Neuronal stem cell (in vitro differentiated cells): ENCODE results near the gene MRAP2.

Source experiments
- DNase-seq: peaks from one replicate; pipeline ENCODE4 v3.0.0-alpha.2; 2013; ENCODE audit warnings: low spot score
- H2AFZ ChIP-seq: one replicate; pipeline ENCODE4 v1.6.1; 2013; ENCODE audit warnings: mild to moderate bottlenecking, low read length, inconsistent platforms
- H2AK5ac ChIP-seq: 2 replicates; pipeline ENCODE4 v1.6.1; 2013; ENCODE audit warnings: low read depth, mild to moderate bottlenecking, inconsistent platforms, low read length, moderate library complexity, mixed read lengths
- H2BK120ac ChIP-seq: 2 replicates; pipeline ENCODE4 v1.6.1; 2013; ENCODE audit warnings: low read depth, mild to moderate bottlenecking, inconsistent platforms, low read length, moderate library complexity, mixed read lengths
- H2BK12ac ChIP-seq: one replicate; pipeline ENCODE4 v1.6.1; 2013; ENCODE audit warnings: low read length, inconsistent platforms
- H2BK15ac ChIP-seq: 2 replicates; pipeline ENCODE4 v1.6.1; 2013; ENCODE audit warnings: mild to moderate bottlenecking, low read length, inconsistent platforms, mixed read lengths
- H2BK5ac ChIP-seq: one replicate; pipeline ENCODE4 v1.6.1; 2013; ENCODE audit warnings: inconsistent platforms, mild to moderate bottlenecking, low read length, moderate library complexity
- H3K14ac ChIP-seq: one replicate; pipeline ENCODE4 v1.6.1; 2013; ENCODE audit warnings: low read length, inconsistent platforms
- H3K18ac ChIP-seq: 2 replicates; pipeline ENCODE4 v1.6.1; 2013; ENCODE audit warnings: low read length, inconsistent platforms
- H3K23ac ChIP-seq: 2 replicates; pipeline ENCODE4 v1.6.1; 2013; ENCODE audit warnings: low read depth, mild to moderate bottlenecking, mixed read lengths, low read length, inconsistent platforms; ENCODE audit not compliant: poor library complexity
- H3K27ac ChIP-seq: replicated peaks from 3 replicates; pipeline ENCODE4 v1.5.1; 2013; ENCODE audit warnings: low read length, inconsistent platforms
- H3K27me3 ChIP-seq, 3 experiments: 2 replicates each; pipeline ENCODE4 v1.6.1; 2013; ENCODE audit warnings: low read length in 3 of 3, mild to moderate bottlenecking in 2 of 3, inconsistent platforms in 1 of 3, low read depth in 1 of 3, mixed read lengths in 1 of 3, moderate library complexity in 1 of 3; ENCODE audit not compliant: control insufficient read depth in 3 of 3, insufficient read depth in 3 of 3
- H3K36me3 ChIP-seq, 2 donors: replicated peaks in 1 of 2; 2 replicates each; pipeline ENCODE4 v1.6.1; 2013; ENCODE audit warnings: low read length in 2 of 2; ENCODE audit not compliant: control insufficient read depth in 2 of 2, insufficient read depth in 2 of 2
- H3K4ac ChIP-seq: 2 replicates; pipeline ENCODE4 v1.6.1; 2013; ENCODE audit warnings: inconsistent platforms, mild to moderate bottlenecking, low read length, moderate library complexity
- H3K4me1 ChIP-seq, 2 donors: 1 replicate in 1 of 2; 2 replicates in 1 of 2; pipeline ENCODE4 v1.6.1; 2013; ENCODE audit warnings: low read length in 2 of 2, low read depth in 1 of 2; ENCODE audit not compliant: control insufficient read depth in 2 of 2, insufficient read depth in 1 of 2
- H3K4me2 ChIP-seq: one replicate; pipeline ENCODE4 v1.6.1; 2013; ENCODE audit warnings: mild to moderate bottlenecking, low read length, inconsistent platforms; ENCODE audit not compliant: insufficient read depth, poor library complexity, severe bottlenecking
- H3K4me3 ChIP-seq, 2 donors: 2 replicates each; pipeline ENCODE4 v1.5.1; 2013; ENCODE audit warnings: low read length in 2 of 2, mild to moderate bottlenecking in 2 of 2, inconsistent platforms in 1 of 2, moderate library complexity in 1 of 2
- H3K79me1 ChIP-seq: one replicate; pipeline ENCODE4 v1.6.1; 2013; ENCODE audit warnings: low read depth, mild to moderate bottlenecking, inconsistent platforms, low read length, moderate library complexity
- H3K9ac ChIP-seq: one replicate; pipeline ENCODE4 v1.6.1; 2013; ENCODE audit warnings: mild to moderate bottlenecking, low read depth, low read length, inconsistent platforms; ENCODE audit not compliant: poor library complexity
- H3K9me3 ChIP-seq, 2 donors: replicated peaks in 1 of 2; 2 replicates each; pipeline versions ENCODE3 to v1.6.1; 2013; ENCODE audit warnings: low read length in 2 of 2, mild to moderate bottlenecking in 2 of 2, inconsistent platforms in 1 of 2, low read depth in 1 of 2, mixed read lengths in 1 of 2, moderate library complexity in 1 of 2; ENCODE audit not compliant: control insufficient read depth in 2 of 2, insufficient read depth in 1 of 2
- H4K8ac ChIP-seq: one replicate; pipeline ENCODE4 v1.6.1; 2013; ENCODE audit warnings: low read depth, mild to moderate bottlenecking, inconsistent platforms, low read length, moderate library complexity
- H4K91ac ChIP-seq: one replicate; pipeline ENCODE4 v1.6.1; 2013; ENCODE audit warnings: low read length, low read depth, mild to moderate bottlenecking, inconsistent platforms; ENCODE audit not compliant: poor library complexity
- WGBS, 2 donors: extraction: QIAGEN DNeasy Blood & Tissue Kit; methylation state at CpG; one replicate each; pipeline ENCODE4 v1.1.7; 2013; ENCODE audit warnings: missing lambda C conversion rate in 2 of 2, mixed read lengths in 1 of 2; ENCODE audit not compliant: insufficient read length in 2 of 2, insufficient replicate concordance in 1 of 2; ENCODE audit errors: extremely low coverage in 2 of 2; 5-methylcytosine and 5-hydroxymethylcytosine counted together

Gene MRAP2

DNA sequence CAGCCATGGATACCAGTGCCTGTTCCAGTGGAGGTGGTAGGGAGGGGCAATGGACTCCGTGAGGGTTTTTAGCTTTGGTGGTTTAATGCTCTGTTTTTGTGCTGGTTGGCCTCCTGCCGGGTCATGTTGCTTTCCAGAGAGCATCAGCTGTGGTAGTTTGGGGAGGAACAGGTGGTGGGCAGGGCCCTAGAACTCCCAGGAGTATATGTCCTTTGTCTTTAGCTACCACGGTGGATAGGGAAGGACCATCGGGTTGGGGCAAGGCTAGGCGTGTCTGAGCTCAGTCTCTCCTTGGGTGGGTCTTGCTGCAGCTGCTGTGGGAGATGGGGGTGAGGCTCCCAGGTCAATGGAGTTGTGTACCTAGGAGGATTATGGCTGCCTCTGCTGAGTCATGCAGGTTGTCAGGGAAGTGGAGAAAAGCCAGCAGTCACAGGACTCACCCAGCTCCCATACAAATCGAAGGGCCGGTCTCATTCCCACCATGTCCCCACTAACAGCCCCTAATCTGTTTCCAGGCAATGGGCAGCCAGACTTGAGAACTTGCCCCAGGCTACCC is 38.9 kb downstream of the MRAP2 start:
- Histone ChIP-seq H2AFZ (no peak overlapping the region), H3K79me1 (no peaks in the 10 kb centered on the region), H3K4ac (no peak overlapping the region), H2BK12ac (no peak overlapping the region), H3K9ac (no peak overlapping the region), H3K23ac (no peak overlapping the region), H3K14ac (no peak overlapping the region), H2AK5ac (peak overlapping the region; percentile 63), H3K4me2 (no peak overlapping the region), H4K8ac (no peak overlapping the region), H3K18ac (no peak overlapping the region), H3K4me3 (no peak overlapping the region), H2BK5ac (no peak overlapping the region), H4K91ac (no peak overlapping the region), H3K36me3 (no peaks in the 10 kb centered on the region), H3K27ac (no peak overlapping the region), H2BK15ac (no peak overlapping the region), H2BK120ac (no peak overlapping the region), H3K27me3 (no peaks in the 10 kb centered on the region), H3K9me3 (peaks cover 0 to 3% of the 10 kb centered on the region in 2 donors), H3K4me1 (peaks cover 0 to 4% of the 10 kb centered on the region in 2 donors)
- WGBS, 2 donors: no CpG with 5 or more reads among the region's 7 CpGs
- DNase-seq: no peak

GRCh38 chr6:84074988-84075781 is 41.6 kb downstream of the MRAP2 start:
- no peak overlapping the region for H2AK5ac ChIP-seq
- peaks cover 0 to 3% of the 10 kb centered on the region in 2 donors for H3K9me3 ChIP-seq
- H3K4me1 ChIP-seq: peaks cover 3 to 7% of the 10 kb centered on the region in 2 donors
- no peak overlapping the region for H4K91ac ChIP-seq
- no peaks in the 10 kb centered on the region for H3K36me3 ChIP-seq
- H2AFZ ChIP-seq: peak overlapping the region; percentile 70
- no CpG with 5 or more reads among the region's 6 CpGs for WGBS, 2 donors
- no peak overlapping the region for H2BK5ac ChIP-seq
- H2BK15ac ChIP-seq: no peak overlapping the region
- H2BK12ac ChIP-seq: no peak overlapping the region
- H3K4ac ChIP-seq: no peak overlapping the region
- H3K27ac ChIP-seq: no peak overlapping the region
- H2BK120ac ChIP-seq: no peak overlapping the region
- no peaks in the 10 kb centered on the region for H3K27me3 ChIP-seq
- no peak overlapping the region for H3K23ac ChIP-seq
- H3K79me1 ChIP-seq: no peaks in the 10 kb centered on the region
- no peak overlapping the region for H4K8ac ChIP-seq
- H3K4me3 ChIP-seq: peak overlapping the region in 1 of 2 donors; percentile 7
- no peak for DNase-seq
- H3K14ac ChIP-seq: no peak overlapping the region
- no peak overlapping the region for H3K18ac ChIP-seq
- H3K9ac ChIP-seq: no peak overlapping the region
- H3K4me2 ChIP-seq: no peak overlapping the region

DNA sequence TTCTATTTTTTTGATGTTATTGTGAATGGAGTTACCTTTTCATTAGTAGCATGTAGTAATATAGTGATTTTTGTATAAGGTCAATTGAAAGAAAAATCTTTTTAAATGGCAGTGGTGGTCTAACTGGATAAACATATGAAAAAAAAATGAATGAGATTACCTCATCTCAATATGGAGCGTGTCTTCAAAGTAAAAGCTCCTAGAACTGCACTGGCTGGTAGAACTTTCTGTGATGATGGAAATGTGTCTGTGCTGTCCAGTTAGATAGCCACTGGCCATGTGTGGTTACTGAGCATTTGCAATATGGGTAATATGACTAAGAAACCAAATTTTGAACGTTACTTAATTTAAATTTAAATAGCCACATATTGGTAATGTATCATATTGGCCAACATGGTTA is 44.1 kb downstream of the MRAP2 start:
- H3K14ac ChIP-seq: no peak overlapping the region
- no peaks in the 10 kb centered on the region for H3K79me1 ChIP-seq
- H3K27ac ChIP-seq: no peak overlapping the region
- no peak overlapping the region for H3K4me2 ChIP-seq
- H3K27me3 ChIP-seq: no peaks in the 10 kb centered on the region
- no peak overlapping the region for H2BK120ac ChIP-seq
- H3K4ac ChIP-seq: no peak overlapping the region
- H3K4me3 ChIP-seq: no peak overlapping the region
- no peak overlapping the region for H3K9ac ChIP-seq
- DNase-seq: no peak
- no peak overlapping the region for H4K8ac ChIP-seq
- no peak overlapping the region for H2BK12ac ChIP-seq
- H2AK5ac ChIP-seq: no peak overlapping the region
- H3K18ac ChIP-seq: no peak overlapping the region
- no peak overlapping the region for H3K23ac ChIP-seq
- no peak overlapping the region for H4K91ac ChIP-seq
- peaks cover 5 to 12% of the 10 kb centered on the region in 2 donors for H3K4me1 ChIP-seq
- H2BK15ac ChIP-seq: no peak overlapping the region
- H2BK5ac ChIP-seq: no peak overlapping the region
- no peaks in the 10 kb centered on the region for H3K36me3 ChIP-seq
- no CpG with 5 or more reads among the region's 2 CpGs for WGBS, 2 donors
- no peak overlapping the region for H2AFZ ChIP-seq
- peaks cover 0 to 10% of the 10 kb centered on the region in 2 donors for H3K9me3 ChIP-seq

GRCh38 chr6:84078335-84078734 is 44.8 kb downstream of the MRAP2 start:
- no peaks in the 10 kb centered on the region for H3K27me3 ChIP-seq
- H4K8ac ChIP-seq: no peak overlapping the region

More at GRCh38 chr6:84078335-84078734, 44.8 kb downstream of the MRAP2 start:
- Histone ChIP-seq H3K27ac (no peak overlapping the region), H3K23ac (no peak overlapping the region), H3K36me3 (no peaks in the 10 kb centered on the region), H3K9me3 (peaks cover 0 to 10% of the 10 kb centered on the region in 2 donors), H2AK5ac (no peak overlapping the region), H2BK5ac (no peak overlapping the region), H3K9ac (no peak overlapping the region), H2AFZ (no peak overlapping the region), H3K4ac (no peak overlapping the region), H3K14ac (no peak overlapping the region), H3K4me3 (no peak overlapping the region), H3K79me1 (no peaks in the 10 kb centered on the region), H2BK12ac (no peak overlapping the region), H3K4me2 (no peak overlapping the region), H2BK15ac (no peak overlapping the region), H2BK120ac (no peak overlapping the region), H3K18ac (no peak overlapping the region), H4K91ac (no peak overlapping the region), H3K4me1 (peaks cover 5 to 12% of the 10 kb centered on the region in 2 donors)
- WGBS, 2 donors: no CpG with 5 or more reads among the region's 1 CpG
- no peak for DNase-seq
